ENCODE measurements around the gene TIMMDC1. TPM values are rescaled to one million over a fixed set of nuclear protein-coding genes. Genes with fewer than 3 reads are reported as not detected.
A peak's percentile ranks its signal among the peaks of the same experiment; 100 is the strongest.
"Not testable (repeated sequence)": the region's sequence is repeated elsewhere in the genome, so short reads cannot be mapped to it uniquely, and the experiment has no call there.

TIMMDC1 gene
- total and polyA plus RNA-seq, 2 experiments from 2014 or later = 110 to 256 TPM

GRCh38 chr3:119560160-119560559 lies 61.8 kb downstream of the TIMMDC1 start:
- Histone ChIP-seq H3K27ac (no peak overlapping the region), H3K36me3 (no peaks in the 10 kb centered on the region), H3K9me3 (ENCODE audit: low read depth) (no peaks in the 10 kb centered on the region), H3K4me1 (ENCODE audit: low read depth) (peaks cover 4% of the 10 kb centered on the region), H3K4me3 (no peak overlapping the region), H3K27me3 (no peaks in the 10 kb centered on the region)
- DNase-seq (ENCODE audit: low read depth in 1 of 2, low spot score in 1 of 2) = no peak
- TF ChIP-seq CTCF (IDR thresholded peaks at IDR 0.05; ENCODE audit: low read depth, low read length) = no peak

- no peak overlapping the region for H3K27ac ChIP-seq
- TF ChIP-seq CTCF (IDR thresholded peaks at IDR 0.05; ENCODE audit: low read depth, low read length) = no peak
- peak in 1 of 2 donors; percentile 13 for DNase-seq (ENCODE audit: low read depth in 1 of 2, low spot score in 1 of 2)
- H3K4me3 ChIP-seq = no peak overlapping the region
- H3K36me3 ChIP-seq = no peaks in the 10 kb centered on the region
- H3K27me3 ChIP-seq = no peaks in the 10 kb centered on the region
- H3K9me3 ChIP-seq (ENCODE audit: low read depth) = no peaks in the 10 kb centered on the region
- peaks cover 4% of the 10 kb centered on the region for H3K4me1 ChIP-seq (ENCODE audit: low read depth)
Observed at GRCh38 chr3:119562307-119562961, 64.1 kb downstream of the TIMMDC1 start.

GRCh38 chr3:119563334-119563733 lies 65.0 kb downstream of the TIMMDC1 start:
- H3K9me3 ChIP-seq (ENCODE audit: low read depth); H3K27ac ChIP-seq; DNase-seq (ENCODE audit: low read depth in 1 of 2, low spot score in 1 of 2); H3K27me3 ChIP-seq; H3K4me1 ChIP-seq (ENCODE audit: low read depth); H3K4me3 ChIP-seq; H3K36me3 ChIP-seq: not testable (repeated sequence)

DNA sequence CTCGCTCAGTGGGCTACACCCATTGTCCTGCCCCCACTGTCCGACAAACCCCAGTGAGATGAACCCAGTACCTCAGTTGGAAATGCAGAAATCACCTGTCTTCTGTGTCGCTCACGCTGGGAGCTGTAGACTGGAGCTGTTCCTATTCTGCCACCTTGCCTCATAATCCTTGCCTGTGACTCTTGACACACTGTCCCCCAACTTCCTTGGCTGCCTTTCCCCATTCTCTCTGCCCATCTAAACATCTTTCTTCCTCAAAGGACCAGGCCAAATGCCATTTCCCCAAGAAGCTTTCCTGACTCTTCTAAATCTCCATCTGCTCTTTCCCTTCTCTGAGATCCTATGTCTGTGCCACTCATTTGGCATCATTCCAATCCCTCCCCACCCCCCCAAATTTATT lies 70.8 kb downstream of the TIMMDC1 start:
- H3K4me1 ChIP-seq (ENCODE audit: low read depth) = no peaks in the 10 kb centered on the region
- H3K27ac ChIP-seq = no peak overlapping the region
- no peak for TF ChIP-seq CTCF (IDR thresholded peaks at IDR 0.05; ENCODE audit: low read depth, low read length)
- H3K36me3 ChIP-seq = no peaks in the 10 kb centered on the region
- H3K27me3 ChIP-seq = no peaks in the 10 kb centered on the region
- no peaks in the 10 kb centered on the region for H3K9me3 ChIP-seq (ENCODE audit: low read depth)
- DNase-seq (ENCODE audit: low read depth in 1 of 2, low spot score in 1 of 2) = no peak
- no peak overlapping the region for H3K4me3 ChIP-seq

- H3K27ac ChIP-seq = no peak overlapping the region
- no peaks in the 10 kb centered on the region for H3K36me3 ChIP-seq
- no peaks in the 10 kb centered on the region for H3K4me1 ChIP-seq (ENCODE audit: low read depth)
- no peak overlapping the region for H3K4me3 ChIP-seq
- DNase-seq (ENCODE audit: low read depth in 1 of 2, low spot score in 1 of 2) = no peak
- TF ChIP-seq CTCF (IDR thresholded peaks at IDR 0.05; ENCODE audit: low read depth, low read length) = no peak
- H3K27me3 ChIP-seq = no peaks in the 10 kb centered on the region
- no peaks in the 10 kb centered on the region for H3K9me3 ChIP-seq (ENCODE audit: low read depth)
Observed at GRCh38 chr3:119570229-119570628, 71.9 kb downstream of the TIMMDC1 start.

DNA sequence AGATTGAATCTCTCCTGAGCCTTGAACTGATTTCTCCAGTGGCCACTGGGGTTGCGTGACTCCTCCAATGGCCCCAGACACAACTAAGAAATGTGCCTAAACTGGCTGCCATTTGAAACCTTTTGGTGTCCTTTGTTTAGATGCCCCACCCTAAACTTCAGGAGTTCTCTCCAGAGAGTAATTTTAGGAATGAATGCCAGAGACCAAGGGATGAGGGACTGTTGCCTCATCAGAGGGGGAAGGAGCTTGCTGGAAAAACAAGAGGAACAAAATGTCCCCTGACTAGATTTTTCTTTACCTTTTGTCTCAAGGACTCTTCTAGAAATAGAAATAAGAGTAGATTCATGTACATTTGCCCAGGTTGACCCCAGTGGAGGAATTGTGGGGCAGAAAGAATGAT lies 72.9 kb downstream of the TIMMDC1 start:
- no peaks in the 10 kb centered on the region for H3K27me3 ChIP-seq
- H3K4me3 ChIP-seq = no peak overlapping the region
- no peaks in the 10 kb centered on the region for H3K9me3 ChIP-seq (ENCODE audit: low read depth)
- no peaks in the 10 kb centered on the region for H3K4me1 ChIP-seq (ENCODE audit: low read depth)
- TF ChIP-seq CTCF (IDR thresholded peaks at IDR 0.05; ENCODE audit: low read depth, low read length) = no peak
- H3K27ac ChIP-seq = no peak overlapping the region
- no peaks in the 10 kb centered on the region for H3K36me3 ChIP-seq
- DNase-seq (ENCODE audit: low read depth in 1 of 2, low spot score in 1 of 2) = no peak
